GM23338 (cell line): ENCODE data around the gene GPATCH4.

Source experiments
- CREB1 ChIP-seq: fragments of 250-450 bp; sonication (Bioruptor Pico); IDR thresholded peaks from 2 replicates; pipeline ENCODE4 v1.5.0; 2020; ENCODE audit warnings: low read depth, mild to moderate bottlenecking, moderate library complexity
- CTCF ChIP-seq, 2 experiments: fragments of 200-600 bp in 1 of 2; sonication (generic) in 1 of 2; conservative IDR thresholded peaks; 2 replicates each; pipeline versions ENCODE4 v1.5.1 to v1.6.1; 2016 to 2017; ENCODE audit warnings: antibody characterized with exemption in 2 of 2, low read depth in 2 of 2, mild to moderate bottlenecking in 2 of 2, moderate library complexity in 1 of 2
- ETS1 ChIP-seq: IDR thresholded peaks from 2 replicates; pipeline ENCODE4 v1.6.1; 2016; ENCODE audit warnings: antibody characterized with exemption
- EZH2 ChIP-seq: fragments of 200-600 bp; sonication (generic); IDR thresholded peaks from one replicate; pipeline ENCODE4 v1.8.0; 2017; ENCODE audit warnings: antibody characterized with exemption, mild to moderate bottlenecking, low read depth; ENCODE audit not compliant: unreplicated experiment
- EZH2phosphoT487 ChIP-seq: fragments of 200-600 bp; sonication (generic); IDR thresholded peaks from one replicate; pipeline ENCODE4 v1.8.1; 2018; ENCODE audit warnings: antibody characterized with exemption; ENCODE audit not compliant: unreplicated experiment
- JUNB ChIP-seq: IDR thresholded peaks from one replicate; pipeline ENCODE4 v1.6.1; 2016; ENCODE audit warnings: antibody characterized with exemption; ENCODE audit not compliant: unreplicated experiment
- POLR2AphosphoS5 ChIP-seq: IDR thresholded peaks from 2 replicates; pipeline ENCODE4 v1.6.1; 2016; ENCODE audit warnings: antibody characterized with exemption, low read depth
- REST ChIP-seq: IDR thresholded peaks from one replicate; pipeline ENCODE4 v1.6.1; 2018; ENCODE audit warnings: antibody characterized with exemption; ENCODE audit not compliant: unreplicated experiment

- TF ChIP-seq CTCF (conservative IDR thresholded peaks at IDR 0.05; ENCODE audit: low read depth in 2 of 2) (no peak), EZH2 (peak; percentile 76), EZH2phosphoT487 (peak; percentile 35), REST (no peak), JUNB (peak; percentile 14), ETS1 (no peak), CREB1 (CRISPR knock-in tag) (no peak), POLR2AphosphoS5 (no peak)
Measured at GRCh38 chr1:156624814-156625435, 23.6 kb upstream of the GPATCH4 start.
